ENCODE measurements around the gene MNDA.

- TF ChIP-seq NFRKB (IDR thresholded peaks at IDR 0.05), result no peak
- no peak for TF ChIP-seq FOXK2 (IDR thresholded peaks at IDR 0.05)
- TF ChIP-seq, protein P1, sequence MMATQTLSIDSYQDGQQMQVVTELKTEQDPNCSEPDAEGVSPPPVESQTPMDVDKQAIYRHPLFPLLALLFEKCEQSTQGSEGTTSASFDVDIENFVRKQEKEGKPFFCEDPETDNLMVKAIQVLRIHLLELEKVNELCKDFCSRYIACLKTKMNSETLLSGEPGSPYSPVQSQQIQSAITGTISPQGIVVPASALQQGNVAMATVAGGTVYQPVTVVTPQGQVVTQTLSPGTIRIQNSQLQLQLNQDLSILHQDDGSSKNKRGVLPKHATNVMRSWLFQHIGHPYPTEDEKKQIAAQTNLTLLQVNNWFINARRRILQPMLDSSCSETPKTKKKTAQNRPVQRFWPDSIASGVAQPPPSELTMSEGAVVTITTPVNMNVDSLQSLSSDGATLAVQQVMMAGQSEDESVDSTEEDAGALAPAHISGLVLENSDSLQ (IDR thresholded peaks at IDR 0.05), result no peak
- no peak for TF ChIP-seq FOXA1 (IDR thresholded peaks at IDR 0.05)
- TF ChIP-seq ZNF384 (IDR thresholded peaks at IDR 0.05), result no peak
- TF ChIP-seq FOXM1 (IDR thresholded peaks at IDR 0.05; ENCODE audit: borderline replicate concordance), result no peak
- no peak for TF ChIP-seq SP1 (IDR thresholded peaks at IDR 0.05)
- TF ChIP-seq ARNT (IDR thresholded peaks at IDR 0.05), result no peak
- no peak for TF ChIP-seq ELF4 (IDR thresholded peaks at IDR 0.05)
- TF ChIP-seq TARDBP (IDR thresholded peaks at IDR 0.05), result no peak
- no peak for TF ChIP-seq SUZ12 (IDR thresholded peaks at IDR 0.05)
- TF ChIP-seq HDGF (IDR thresholded peaks at IDR 0.05; ENCODE audit: borderline replicate concordance), result no peak
These were observed 2.1 kb downstream of the MNDA start for GRCh38 chr1:158833264-158833663.

All from HEK293T (cell line).